Glutamatergic neuron (in vitro differentiated cells): Measurements from ENCODE around the gene PKN1. TPM values are rescaled to one million over a fixed set of nuclear protein-coding genes. Genes with fewer than 3 reads are reported as not detected.

ENCODE experiments used
- DNase-seq: peaks from one replicate; pipeline ENCODE4 v3.0.0; 2022
- H3K27ac Mint-ChIP-seq: one replicate; pipeline ENCODE4 v1.8.0; 2020; ENCODE audit warnings: mild to moderate bottlenecking, mixed read lengths, inconsistent platforms; ENCODE audit not compliant: unreplicated experiment
- H3K27me3 Mint-ChIP-seq: one replicate; pipeline ENCODE4 v1.8.0; 2020; ENCODE audit warnings: mild to moderate bottlenecking, moderate library complexity, mixed read lengths, inconsistent platforms; ENCODE audit not compliant: unreplicated experiment
- H3K36me3 Mint-ChIP-seq: one replicate; pipeline ENCODE4 v1.8.0; 2020; ENCODE audit warnings: mild to moderate bottlenecking, mixed read lengths, inconsistent platforms; ENCODE audit not compliant: unreplicated experiment
- H3K4me1 Mint-ChIP-seq: one replicate; pipeline ENCODE4 v1.8.0; 2020; ENCODE audit warnings: mild to moderate bottlenecking, low read depth, mixed read lengths, inconsistent platforms; ENCODE audit not compliant: unreplicated experiment
- H3K4me3 Mint-ChIP-seq: one replicate; pipeline ENCODE4 v1.8.0; 2020; ENCODE audit warnings: mild to moderate bottlenecking, mixed read lengths, inconsistent platforms; ENCODE audit not compliant: unreplicated experiment
- H3K9me3 Mint-ChIP-seq: one replicate; pipeline ENCODE4 v1.8.0; 2020; ENCODE audit warnings: mild to moderate bottlenecking, moderate library complexity, mixed read lengths, inconsistent platforms; ENCODE audit not compliant: unreplicated experiment
- CTCF ChIP-seq: fragments of 200-600 bp; sonication (generic); IDR thresholded peaks from one replicate; pipeline ENCODE4 v1.5.0; 2021; ENCODE audit not compliant: partially characterized antibody, unreplicated experiment
- total RNA-seq: library from RNA; stranded (reverse); fragmentation: NEBNext Ultra II Directional; extraction: Animal tissue kit (Norgen Biotek cat#: 25700); gene quantifications from one replicate; pipeline ENCODE4 v1.2.1, GENCODE V29; 2021; ENCODE audit not compliant: unreplicated experiment

Gene PKN1
- total RNA-seq, 1 donor from 2014 or later = 117 TPM

- Mint-ChIP-seq H3K27me3 (peaks cover 4% of the 10 kb centered on the region), H3K9me3 (peaks cover 2% of the 10 kb centered on the region), H3K4me1 (no peaks in the 10 kb centered on the region), H3K36me3 (no peaks in the 10 kb centered on the region), H3K27ac (peak overlapping the region; percentile 59), H3K4me3 (peak overlapping the region; percentile 14)
- TF ChIP-seq CTCF = no peak
- DNase-seq = no peak
These were observed 5.6 kb upstream of the PKN1 start for GRCh38 chr19:14427461-14427860.

- H3K27ac Mint-ChIP-seq = no peak overlapping the region
- TF ChIP-seq CTCF = no peak
- H3K4me3 Mint-ChIP-seq = no peak overlapping the region
- H3K4me1 Mint-ChIP-seq = no peaks in the 10 kb centered on the region
- no peak for DNase-seq
- peaks cover 7% of the 10 kb centered on the region for H3K27me3 Mint-ChIP-seq
- H3K36me3 Mint-ChIP-seq = no peaks in the 10 kb centered on the region
- peaks cover 5% of the 10 kb centered on the region for H3K9me3 Mint-ChIP-seq
These were observed 4.2 kb upstream of the PKN1 start for GRCh38 chr19:14428882-14429416.

- no peak for DNase-seq
- H3K9me3 Mint-ChIP-seq = peaks cover 6% of the 10 kb centered on the region
- peaks cover 9% of the 10 kb centered on the region for H3K27me3 Mint-ChIP-seq
- no peak overlapping the region for H3K27ac Mint-ChIP-seq
- H3K4me1 Mint-ChIP-seq = peaks cover 2% of the 10 kb centered on the region
- TF ChIP-seq CTCF = no peak
- H3K4me3 Mint-ChIP-seq = no peak overlapping the region
- no peaks in the 10 kb centered on the region for H3K36me3 Mint-ChIP-seq
These were observed 2.4 kb upstream of the PKN1 start for GRCh38 chr19:14430712-14431111.

GRCh38 chr19:14433554-14434501, 722 bp downstream of the PKN1 start:
- peak; percentile 18 for TF ChIP-seq CTCF
- H3K27ac Mint-ChIP-seq = no peak overlapping the region
- H3K4me3 Mint-ChIP-seq = peak overlapping the region; percentile 79
- H3K36me3 Mint-ChIP-seq = no peaks in the 10 kb centered on the region
- DNase-seq = no peak
- H3K4me1 Mint-ChIP-seq = peaks cover 2% of the 10 kb centered on the region
- peaks cover 6% of the 10 kb centered on the region for H3K9me3 Mint-ChIP-seq
- H3K27me3 Mint-ChIP-seq = peaks cover 9% of the 10 kb centered on the region
